GM11168 (cell line): Measurements from ENCODE around the gene EPS15.
"Not testable (repeated sequence)": the region's sequence is repeated elsewhere in the genome, so short reads cannot be mapped to it uniquely, and the experiment has no call there.

Experiments used
- in situ Hi-C: fragments of 300-500 bp; cut with MboI; formaldehyde crosslinking; loops from one replicate; pipeline ENCODE4 v1.12.0; 2022; ENCODE audit warnings: low sequenced_read_pairs; ENCODE audit not compliant: unreplicated experiment

Gene EPS15

DNA sequence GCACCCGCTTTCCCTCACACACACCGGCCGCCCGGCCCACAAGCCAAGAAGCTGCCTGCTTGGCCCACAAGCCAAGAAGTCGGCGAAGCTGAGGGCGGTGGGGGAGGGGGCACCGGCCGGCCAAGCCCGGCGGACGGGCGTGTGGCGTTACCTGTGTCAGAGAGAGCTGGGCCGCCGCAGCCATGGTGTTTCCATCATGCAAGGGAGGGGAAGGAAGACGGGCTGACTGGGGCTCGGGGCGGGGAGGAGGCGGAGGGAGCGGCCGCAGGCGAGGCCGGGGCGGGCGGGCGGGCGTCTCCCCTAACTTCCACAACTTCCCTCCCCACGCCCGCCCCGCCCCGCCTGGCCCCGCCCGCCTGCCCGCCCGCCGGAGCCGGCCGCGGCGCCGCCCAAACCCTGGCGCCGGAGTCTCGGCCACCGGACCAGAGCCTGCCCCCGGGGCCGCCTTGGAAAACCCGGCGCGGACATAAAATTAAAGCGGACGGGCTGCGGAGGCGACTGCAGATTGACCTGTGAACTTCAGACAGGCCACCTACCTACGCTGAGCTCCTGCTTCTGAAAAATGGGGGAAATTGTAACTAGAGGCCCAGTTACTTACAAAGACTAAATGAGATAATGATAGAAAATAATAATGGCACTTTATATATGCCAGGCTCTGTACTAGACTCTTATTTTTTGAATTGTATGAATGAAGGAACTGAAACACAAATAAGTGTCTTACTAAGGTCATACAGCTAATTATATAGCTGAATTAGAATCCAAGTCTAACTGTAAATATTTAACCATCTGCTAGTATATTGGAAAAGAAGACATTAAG lies at the start of gene EPS15:
TSS of gene EPS15 (minus strand) at position 219 of the 817 bp plus-strand sequence. CDS start at position 184, 35 bp downstream.
- in situ Hi-C loops: no loop called here

DNA sequence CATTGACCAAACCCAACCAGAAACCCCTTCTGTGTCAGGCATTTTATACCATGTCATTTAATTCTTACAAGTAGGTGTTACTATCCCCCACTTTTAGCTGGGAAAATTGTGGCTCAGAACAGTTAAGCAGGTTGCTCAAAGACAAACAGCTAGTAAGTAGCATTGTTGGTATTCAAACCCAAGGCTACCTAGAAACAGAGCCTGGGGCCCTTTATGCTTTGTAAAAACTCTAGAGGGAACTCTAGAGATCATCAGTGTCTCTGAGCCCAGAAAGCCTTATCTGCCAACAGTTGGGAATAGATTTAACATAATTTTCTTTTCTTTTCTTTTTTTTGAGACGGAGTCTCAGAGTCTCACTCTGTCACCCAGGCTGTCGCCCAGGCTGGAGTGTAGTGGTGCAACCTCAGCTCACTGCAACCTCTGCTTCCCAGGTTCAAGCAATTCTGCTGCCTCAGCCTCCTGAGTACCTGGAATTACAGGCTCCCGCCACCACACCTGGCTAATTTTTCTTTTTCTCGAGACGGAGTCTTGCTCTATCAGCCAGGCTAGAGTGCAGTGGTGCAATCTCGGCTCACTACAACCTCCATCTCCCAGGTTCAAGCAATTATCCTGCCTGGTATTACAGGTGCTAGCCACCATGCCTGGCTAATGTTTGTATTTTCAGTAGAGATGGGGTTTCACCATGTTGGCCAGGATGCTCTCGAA lies 49.3 kb upstream of the EPS15 start:
- in situ Hi-C loops: no loop called here

DNA sequence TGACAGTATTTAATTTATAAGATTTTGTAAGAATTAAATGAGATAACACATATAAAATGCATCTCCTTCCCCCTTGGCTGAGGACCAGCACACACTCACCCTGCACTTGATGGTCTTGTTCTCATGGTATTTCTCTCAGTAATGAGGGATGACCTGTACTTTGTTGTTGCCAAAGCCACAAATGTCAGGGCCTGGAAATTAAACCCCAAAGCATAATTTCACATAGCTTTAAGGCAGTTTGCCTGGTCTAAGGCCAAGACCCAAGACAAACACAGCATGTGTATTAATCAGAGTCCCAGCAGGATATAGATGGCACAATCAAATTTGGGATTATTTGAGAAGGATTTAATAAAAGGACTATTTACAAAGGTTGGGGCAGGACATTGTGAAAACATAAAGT lies 48.6 kb upstream of the EPS15 start:
- in situ Hi-C loops: no loop called here

DNA sequence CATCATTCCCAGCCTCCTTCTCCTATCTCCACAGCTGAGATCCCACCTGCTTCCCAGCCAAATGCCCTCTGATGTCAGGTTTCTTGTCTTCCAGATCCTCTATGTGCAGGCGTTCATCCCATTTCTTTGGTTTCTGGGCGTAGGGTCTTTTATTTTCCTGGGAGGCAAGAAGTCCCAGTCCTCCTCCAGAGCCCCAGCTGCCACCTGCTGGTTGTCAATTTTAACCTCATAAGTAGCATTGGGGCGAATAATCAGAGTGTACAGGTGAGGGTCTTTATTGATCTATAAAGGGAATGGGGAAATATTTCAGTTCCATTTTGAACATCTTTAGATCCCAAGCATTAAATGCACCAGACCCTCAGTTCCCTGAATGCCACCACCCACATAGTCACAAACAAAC lies 47.2 kb upstream of the EPS15 start:
- in situ Hi-C loops: no loop called here

DNA sequence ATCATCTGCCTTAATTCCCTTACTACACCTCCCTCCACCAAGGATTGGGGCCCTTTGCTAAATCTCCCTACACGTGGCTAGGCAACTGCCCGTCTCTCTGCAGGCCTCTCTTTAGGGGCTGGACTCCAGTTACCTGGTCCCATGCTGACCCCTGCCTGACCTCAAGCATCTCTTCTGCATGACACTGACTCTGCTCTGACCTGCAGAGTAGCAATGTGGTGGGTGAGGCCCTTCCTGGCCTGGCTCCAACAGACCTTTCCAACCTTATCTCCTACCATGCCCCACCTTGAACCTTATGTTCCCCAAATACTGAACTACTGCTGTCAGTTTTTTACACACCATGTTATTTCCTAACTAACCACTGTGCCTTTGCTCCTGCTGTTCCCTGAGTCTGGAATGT lies 45.9 kb upstream of the EPS15 start:
- in situ Hi-C loops: no loop called here

DNA sequence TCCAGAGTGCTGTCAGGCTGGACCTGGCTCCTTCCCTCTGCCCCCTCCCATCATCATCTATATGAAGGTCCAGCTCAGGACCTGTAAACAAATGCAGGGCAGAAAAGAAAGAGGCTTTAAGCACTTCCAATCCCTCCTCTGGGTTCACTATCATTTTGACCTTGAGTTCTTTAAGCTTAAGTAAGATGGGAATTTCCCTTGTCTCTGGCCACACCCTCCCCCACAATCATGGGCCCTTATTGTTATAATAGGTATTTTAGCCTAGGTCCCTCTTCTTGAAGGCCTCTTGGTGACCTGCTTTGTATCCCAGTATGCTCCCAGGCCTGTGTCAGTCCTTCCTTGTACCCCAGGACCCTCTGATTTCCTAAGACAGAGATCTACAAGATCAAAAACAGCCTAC lies 45.1 kb upstream of the EPS15 start:
- in situ Hi-C loops: no loop called here

DNA sequence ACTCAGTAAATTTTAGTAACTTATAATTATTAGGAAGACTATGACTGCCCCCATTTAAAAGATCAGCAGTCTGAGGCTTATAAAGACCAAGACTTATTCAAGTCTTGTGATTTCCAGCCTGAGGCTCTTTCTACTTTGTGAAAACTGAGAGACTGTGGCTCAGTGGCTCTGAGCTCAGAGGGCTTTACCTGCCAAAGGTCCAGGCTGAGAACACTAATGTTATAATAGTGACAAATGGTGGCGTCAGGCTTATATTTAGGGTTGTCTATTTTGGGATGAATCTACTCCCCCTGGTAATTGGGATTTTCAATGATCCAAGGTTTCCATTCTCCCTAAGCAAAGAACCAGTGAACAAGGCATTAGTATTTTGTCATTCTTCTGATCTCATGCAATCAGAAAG lies 42.6 kb upstream of the EPS15 start:
- in situ Hi-C loops: no loop called here

DNA sequence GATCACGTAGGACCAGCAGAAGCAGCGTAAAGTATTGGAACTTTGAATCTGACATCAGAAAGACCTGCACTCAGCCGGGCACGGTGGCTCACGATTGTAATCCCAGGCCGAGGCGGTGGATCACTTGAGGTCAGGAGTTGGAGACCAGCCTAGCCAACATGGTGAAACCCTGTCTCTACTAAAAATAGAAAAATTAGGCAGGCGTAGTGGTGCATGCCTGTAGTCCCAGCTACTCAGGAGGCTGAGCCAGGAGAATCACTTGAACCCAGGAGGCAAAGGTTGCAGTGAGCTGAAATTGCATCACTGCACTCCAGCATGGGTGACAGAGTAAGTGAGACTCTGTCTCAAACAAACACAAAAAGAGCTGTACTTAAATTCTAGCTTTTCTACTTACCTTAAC lies 41.8 kb upstream of the EPS15 start:
- in situ Hi-C loops: not testable (repeated sequence)

DNA sequence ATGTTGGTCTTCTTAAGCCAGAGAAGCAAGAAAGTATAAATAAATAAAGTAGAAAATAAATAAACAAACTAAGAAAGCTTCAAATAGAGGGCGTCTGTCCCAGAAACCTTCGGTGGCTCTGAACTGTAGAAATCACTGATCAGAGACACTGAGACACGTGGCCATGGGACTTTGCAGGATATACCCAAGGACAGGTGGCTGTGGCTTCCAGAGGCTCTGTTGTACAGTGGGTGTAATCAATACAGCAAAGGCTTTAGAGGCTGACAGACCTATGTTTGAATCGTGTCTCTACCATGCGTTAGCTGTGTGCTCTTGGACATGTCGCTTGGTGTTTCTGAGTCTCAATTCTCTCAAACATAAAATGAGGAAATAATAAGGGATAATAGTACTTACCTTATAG lies 41.0 kb upstream of the EPS15 start:
- in situ Hi-C loops: no loop called here

DNA sequence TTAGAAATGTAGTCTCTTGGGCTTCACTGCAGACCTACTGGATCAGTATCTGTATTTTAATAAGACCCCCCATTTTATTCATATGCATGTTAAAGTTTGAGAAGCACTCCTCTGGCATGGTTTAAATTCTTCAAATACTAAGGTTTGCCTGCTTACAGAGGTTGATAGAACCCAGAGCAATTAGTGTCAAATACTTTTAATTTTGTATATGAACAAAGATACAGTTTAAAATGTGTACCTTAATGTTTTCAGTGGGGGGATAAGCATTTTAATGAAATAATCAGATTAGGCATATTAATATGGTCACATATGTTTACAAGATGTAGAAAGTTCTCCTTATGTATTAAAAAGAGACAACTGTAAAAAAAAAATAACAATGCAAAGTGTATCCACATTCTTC lies 40.4 kb upstream of the EPS15 start:
- in situ Hi-C loops: no loop called here

DNA sequence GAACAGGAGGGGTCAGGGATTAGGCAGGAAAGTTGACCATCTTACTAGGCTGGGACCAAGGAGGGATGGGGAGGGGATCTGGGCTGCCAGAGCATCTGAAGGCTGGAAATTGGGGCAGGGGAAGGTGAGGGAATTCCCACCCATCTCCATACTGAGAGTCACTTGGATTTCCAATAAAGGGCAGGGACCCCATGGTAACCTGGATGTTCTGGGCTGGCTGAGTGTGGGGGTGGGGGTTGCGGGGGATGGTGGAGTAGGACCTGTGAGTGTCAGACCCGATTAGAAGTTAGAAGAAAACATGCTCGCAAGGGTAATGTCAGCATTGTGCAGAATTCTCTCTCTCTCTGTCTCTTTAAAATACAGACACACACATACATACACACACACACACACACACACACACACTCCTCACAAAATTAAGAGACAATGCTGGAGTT lies 40.0 kb upstream of the EPS15 start:
- in situ Hi-C loops: no loop called here

DNA sequence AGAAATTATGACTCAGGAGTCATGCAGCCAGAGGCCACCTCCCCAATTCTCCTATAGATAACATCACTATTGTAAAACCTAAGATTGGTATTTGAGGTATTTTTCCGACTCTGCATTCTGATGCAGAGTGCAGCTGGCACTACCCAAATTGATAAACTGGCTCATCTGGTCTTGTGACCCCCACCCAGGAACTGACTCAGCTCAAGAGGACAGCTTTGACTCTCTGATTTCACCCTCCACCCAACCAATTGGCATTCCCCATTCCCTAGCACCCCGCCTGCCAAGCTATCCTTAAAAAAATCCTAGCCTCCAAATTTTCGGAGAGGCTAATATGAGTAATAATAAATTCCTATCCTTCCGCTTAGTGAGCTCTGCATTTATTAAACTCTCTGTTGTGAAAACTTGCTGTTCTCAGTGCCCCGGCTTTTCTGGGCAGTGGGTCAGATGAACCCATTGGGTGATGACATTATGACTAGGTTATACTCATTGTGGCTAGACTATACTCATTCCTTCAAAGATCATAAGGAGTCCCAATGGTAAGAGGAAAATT lies 39.4 kb upstream of the EPS15 start:
- in situ Hi-C loops: no loop called here

DNA sequence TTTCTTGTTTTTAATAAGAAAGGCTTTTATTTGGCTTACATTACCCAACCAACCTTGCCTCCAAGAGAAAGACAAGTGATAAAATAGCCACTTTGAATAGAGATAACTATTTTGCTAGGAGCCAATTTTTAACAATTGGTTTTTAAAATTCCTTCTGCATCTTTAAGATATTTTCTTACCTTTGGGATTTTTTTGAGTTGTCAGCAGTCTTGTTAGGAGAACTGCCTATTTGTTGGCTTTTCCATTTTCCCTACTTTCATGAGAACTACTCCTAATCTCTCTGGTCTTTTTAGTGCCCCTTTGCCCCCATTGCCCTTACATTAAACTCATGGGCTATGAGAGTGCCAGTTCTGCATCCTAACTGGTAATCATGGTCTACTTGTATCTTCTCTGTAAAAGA lies 38.1 kb upstream of the EPS15 start:
- in situ Hi-C loops: no loop called here

DNA sequence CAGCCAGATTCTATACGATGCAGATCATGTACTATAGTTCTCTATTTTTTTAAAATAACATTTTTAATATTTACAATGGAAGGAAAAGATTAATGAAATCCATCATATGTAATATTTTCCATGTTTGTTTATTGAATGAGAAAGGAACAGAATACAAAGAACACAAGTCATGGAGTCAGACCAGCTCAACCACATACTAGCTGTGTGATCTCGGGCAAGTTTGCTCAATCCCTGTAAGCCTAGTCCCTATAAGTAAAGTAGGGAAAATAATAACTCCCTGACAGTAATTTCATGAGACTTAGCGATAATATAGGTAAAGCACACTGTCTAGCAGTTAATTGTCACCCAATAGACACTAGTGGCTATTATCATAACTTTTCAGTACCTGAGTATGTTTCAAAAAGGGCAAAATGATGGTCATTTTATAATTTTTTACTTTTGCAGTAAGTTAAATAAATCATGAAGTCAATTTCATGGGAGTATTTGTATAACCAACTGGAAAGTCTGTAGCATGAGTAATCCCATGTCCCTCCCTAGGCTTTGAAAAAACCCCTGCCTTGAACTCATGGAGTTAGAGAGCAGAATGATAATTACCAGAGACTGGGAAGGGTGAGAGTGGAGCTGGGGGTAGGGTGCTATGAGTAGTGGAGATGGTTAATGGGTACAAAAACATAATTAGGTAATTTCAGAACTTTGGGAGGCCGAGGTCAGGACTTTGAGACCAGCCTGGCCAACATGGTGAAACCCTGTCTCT lies 37.0 kb upstream of the EPS15 start:
- in situ Hi-C loops: no loop called here

DNA sequence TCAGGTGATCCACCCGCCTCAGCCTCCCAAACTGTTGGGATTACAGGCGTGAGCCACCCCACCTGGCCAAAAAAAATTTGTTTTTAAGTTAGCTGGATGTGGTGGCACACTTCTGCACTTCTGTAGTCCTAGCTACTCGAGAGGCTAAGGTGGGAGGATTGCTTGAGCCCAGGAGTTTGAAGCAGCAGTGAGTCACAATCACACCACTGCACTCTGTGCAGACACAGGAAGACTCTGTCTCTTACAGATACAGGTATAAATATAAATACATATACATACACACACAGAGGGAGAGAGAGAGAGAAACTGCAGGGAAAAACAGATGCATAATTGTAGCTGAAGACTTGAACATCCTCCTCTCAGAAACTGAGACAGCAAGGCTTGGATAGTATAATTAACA lies 34.8 kb upstream of the EPS15 start:
- in situ Hi-C loops: no loop called here

DNA sequence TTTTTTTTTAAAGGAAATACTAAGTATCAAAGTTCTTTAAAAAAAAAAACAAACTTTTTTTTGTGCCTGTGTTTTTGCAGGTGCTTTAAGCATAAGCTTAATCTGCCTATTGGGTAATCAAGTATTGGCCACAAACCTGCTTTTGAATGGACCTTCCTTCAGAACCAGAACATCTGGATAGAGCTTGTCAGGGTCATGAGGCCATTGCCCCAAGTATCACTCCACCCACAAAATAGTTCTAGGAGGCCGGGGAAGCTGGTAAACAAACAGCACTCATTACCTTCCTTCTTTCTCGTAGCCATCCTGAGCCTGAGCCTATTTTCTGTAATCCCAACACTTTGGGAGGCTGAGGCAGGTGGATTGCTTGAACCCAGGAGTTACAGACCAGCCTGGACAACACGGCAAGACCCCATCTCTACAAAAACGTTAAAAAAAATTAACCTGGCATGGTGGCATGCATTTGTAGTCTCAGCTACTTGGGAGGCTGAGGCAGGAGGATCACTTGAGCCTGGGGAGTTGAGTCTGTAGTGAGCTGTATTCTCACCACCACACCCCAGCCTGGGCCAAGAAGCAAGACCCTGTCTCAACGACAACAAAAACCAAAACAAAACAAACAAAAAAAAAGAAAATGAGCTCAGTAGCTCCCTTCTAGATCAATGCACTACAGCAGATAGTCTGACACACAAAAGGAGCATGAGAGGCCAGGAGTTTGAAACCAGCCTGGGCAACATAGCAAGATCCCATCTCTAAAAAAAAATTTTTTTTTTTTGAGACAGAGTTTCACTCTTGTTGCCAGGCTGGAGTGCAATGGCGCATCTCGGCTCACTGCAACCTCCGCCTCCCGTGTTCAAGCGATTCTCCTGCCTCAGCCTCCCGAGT lies 34.1 kb upstream of the EPS15 start:
- in situ Hi-C loops: no loop called here

DNA sequence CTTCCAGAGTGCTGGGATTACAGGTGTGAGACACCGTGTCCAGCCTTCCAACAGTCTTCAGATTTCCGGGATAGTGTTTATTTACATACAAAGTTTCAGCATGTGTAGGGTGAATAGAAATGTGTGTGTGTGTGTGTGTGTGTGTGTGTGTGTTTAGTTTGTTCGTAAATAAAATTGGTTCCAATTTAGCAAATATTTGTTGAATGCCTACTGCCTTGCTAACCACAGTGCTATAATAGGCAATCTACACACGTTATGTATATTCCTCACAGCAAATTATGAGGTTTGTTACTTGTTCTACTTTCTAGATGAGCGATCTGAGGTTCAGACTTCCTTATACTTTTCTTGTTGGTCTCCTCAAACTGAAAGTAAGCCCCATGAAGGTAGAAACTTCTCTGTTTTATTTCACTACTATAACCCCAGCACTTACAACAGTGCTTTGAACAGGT lies 32.8 kb upstream of the EPS15 start:
- in situ Hi-C loops: no loop called here

DNA sequence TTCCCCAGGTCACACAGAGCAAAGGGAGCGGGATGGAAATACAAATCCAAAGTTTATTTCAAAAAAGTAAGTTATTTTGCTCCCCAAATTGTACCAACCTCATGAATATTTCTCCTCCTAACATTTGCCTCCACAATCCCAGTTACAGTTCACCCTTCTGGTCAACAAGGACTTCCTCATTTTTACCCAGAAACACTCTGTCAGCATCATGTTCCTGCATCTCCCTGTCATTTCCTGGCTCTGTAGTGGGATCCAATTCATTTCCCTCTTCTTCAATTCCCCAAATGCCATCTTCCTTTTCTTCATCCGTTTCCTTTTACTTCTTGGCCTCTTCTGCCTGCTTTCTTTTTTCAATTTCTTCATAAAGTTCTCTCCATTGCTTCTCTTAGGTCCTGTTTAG lies 32.0 kb upstream of the EPS15 start:
- in situ Hi-C loops: no loop called here

DNA sequence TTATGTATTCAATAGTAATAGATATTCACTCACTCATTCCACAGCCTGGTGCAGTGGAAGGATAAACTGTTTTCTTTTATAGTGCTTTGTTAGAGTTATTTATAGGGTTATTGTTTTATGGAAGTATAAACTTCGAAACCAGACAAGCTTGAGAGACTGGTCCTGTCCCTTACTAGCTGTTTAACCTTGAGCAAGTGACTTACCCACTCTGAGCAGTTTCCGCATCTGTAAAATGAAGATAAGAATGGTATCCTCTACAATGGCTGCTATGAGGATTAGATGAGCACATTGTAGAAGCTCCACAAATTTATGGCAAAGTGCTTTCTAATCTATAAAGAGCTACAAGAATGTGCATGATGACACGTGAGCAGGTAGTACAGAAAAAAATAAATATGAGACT lies 30.8 kb upstream of the EPS15 start:
- in situ Hi-C loops: no loop called here
